Measurements from ENCODE around the gene PLLP.

The PLLP gene

GRCh38 chr16:57303021-57303909 lies 18.8 kb upstream of the PLLP start:
- DNase-seq (ENCODE audit: insufficient read length, low spot score) (no peak), FAIRE-seq (no peak)

GRCh38 chr16:57301126-57301817 lies 16.8 kb upstream of the PLLP start:
- DNase-seq (ENCODE audit: insufficient read length, low spot score), result no peak
- FAIRE-seq, result no peak

DNA sequence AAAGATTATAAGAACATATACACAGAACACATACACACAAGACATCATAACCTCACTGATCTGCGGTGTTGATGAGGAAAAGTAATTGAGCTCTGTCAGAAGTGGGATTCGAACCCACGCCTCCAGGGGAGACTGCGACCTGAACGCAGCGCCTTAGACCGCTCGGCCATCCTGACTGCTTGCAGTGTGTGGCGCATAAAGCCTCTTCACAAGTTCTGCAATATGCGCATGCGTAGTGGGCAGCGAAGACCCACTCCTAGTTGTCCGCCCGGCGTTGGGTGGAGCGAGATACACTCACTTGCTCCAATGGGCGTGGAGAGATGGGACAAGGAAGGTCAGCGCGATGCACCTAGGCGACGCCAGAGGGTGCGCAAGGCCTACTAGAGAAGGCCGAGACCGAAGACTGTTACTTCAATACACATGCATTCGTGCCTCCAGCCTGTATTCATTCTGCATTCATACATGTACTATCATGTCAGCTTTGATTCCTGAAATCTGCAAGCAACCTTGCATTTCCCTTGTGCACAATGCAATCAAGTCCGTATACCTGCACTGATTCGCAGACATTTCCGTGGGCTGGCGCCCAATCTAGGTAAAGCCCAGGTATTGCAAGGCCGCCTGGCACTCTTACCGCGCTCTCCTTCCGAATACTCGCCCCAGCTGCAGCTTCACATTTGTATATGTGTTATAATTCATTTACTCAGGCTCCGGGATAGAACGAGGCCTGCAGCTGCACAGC lies 16.1 kb upstream of the PLLP start:
- FAIRE-seq (peak; percentile 97), DNase-seq (ENCODE audit: insufficient read length, low spot score) (peak; percentile 93)

GRCh38 chr16:57299719-57300386 lies 15.4 kb upstream of the PLLP start:
- no peak for FAIRE-seq
- peak; percentile 79 for DNase-seq (ENCODE audit: insufficient read length, low spot score)

- peak; percentile 55 for DNase-seq (ENCODE audit: insufficient read length, low spot score)
- no peak for FAIRE-seq
Observed at GRCh38 chr16:57299009-57299718, 14.7 kb upstream of the PLLP start.

- DNase-seq (ENCODE audit: insufficient read length, low spot score) (no peak), FAIRE-seq (no peak)
Observed at GRCh38 chr16:57297856-57298255, 13.4 kb upstream of the PLLP start.

DNA sequence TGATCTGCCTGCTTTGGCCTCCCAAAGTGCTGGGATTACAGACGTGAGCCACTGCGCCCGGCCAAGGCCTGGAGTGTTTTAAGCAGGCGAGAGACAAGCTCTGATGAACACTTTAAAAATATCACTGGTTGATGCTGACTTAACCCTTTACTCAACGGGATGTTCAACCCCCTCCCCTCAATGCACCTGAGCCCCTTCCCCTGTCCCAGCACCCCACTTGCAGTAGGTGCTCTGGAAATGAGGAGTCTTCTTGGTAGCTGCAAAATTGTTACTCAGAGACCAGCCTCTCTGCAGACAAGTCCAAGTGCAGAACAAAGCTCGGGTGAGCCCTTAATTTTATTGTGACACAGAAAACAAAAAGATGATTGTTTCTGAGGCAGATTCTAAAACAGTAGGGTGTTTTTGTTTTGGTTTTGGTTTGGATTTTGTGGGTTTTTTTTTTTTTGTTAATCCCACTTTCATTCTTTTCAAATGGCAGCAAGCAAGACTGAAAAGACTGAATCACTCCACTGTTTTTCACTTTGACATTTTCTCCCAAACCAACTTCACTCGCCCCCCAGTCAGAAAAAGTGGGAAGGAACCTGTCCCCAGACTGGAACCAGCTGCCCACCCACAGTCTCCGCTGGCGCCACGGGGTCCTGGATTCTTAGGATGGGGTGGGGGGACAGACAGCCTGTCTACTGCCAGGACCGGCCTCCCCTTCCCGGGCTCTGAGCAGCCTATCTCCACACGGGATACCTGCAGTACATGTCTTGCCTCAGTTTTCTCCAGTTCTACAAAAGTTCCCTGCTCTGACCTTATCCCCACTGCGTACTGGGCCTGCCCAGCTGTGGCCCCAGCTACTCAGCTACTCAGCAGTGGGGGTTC lies 5.2 kb upstream of the PLLP start:
- no peak for DNase-seq (ENCODE audit: insufficient read length, low spot score)

GRCh38 chr16:57285379-57285778 lies 907 bp upstream of the PLLP start:
- no peak for DNase-seq (ENCODE audit: insufficient read length, low spot score)
- no peak for FAIRE-seq

More for the DNA sequence above, 5.2 kb upstream of the PLLP start:
- FAIRE-seq, result no peak

DNA sequence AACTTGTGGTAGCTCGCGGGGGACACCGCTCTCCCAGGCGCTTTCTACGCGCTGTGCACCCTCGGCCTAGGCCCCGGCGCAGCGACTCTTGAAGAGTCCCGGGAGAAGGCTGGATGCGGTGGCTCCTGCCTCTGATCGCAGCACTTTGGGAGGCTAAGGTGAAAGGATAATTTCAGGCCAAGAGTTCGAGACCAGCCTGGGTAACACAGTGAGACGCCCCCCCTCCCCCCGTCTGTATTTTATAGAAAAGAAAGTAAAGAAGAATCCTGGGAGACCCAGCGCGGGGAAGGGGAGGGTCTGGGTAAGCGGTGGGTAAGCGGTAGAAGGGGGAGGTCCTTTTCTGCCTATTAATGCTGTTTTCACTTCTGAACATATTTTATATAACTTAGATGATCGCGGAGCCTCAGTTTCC lies 486 bp upstream of the PLLP start:
- no peak for DNase-seq (ENCODE audit: insufficient read length, low spot score)
- FAIRE-seq, result no peak

DNA sequence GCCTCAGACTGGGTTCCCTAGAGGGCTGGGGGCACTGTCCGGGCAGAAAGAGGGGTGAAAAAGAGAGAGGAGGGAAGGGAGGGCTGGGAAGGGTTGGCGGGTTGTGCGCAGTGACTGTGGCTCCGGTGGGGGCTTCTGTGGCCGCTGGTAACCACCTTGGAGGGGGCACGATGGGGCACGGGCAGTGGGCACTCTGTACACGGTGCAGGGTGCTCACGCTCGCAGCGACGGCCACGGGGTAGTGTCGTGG lies 588 bp downstream of the PLLP start:
- no peak for DNase-seq (ENCODE audit: insufficient read length, low spot score)
- FAIRE-seq, result no peak

GRCh38 chr16:57283214-57283958 lies 1.1 kb downstream of the PLLP start:
- FAIRE-seq (no peak), DNase-seq (ENCODE audit: insufficient read length, low spot score) (no peak)

GRCh38 chr16:57282510-57283213 lies 1.8 kb downstream of the PLLP start:
- FAIRE-seq (no peak), DNase-seq (ENCODE audit: insufficient read length, low spot score) (no peak)

DNA sequence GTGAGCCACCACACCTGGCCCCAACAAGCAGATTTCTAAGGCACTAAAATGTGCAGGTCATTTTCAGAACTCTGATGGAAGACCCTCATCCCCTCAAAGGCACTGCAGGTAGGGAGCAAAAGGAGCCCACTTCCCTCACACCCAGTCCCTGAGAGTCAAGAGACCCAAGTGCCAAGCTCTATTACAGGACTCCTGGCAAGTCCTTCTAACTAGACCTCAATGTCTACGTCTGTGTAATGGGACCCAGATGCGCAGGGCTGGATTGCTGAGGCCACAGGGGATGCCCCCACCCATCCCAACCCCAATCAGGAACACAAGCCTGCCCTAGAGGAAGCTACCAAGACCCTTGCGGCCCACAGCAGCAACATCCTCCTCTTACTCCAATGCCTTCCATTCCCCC lies 2.7 kb downstream of the PLLP start:
- DNase-seq (ENCODE audit: insufficient read length, low spot score) (no peak), FAIRE-seq (no peak)

GRCh38 chr16:57279780-57280638 lies 4.5 kb downstream of the PLLP start:
- no peak for DNase-seq (ENCODE audit: insufficient read length, low spot score)
- FAIRE-seq, result no peak

DNA sequence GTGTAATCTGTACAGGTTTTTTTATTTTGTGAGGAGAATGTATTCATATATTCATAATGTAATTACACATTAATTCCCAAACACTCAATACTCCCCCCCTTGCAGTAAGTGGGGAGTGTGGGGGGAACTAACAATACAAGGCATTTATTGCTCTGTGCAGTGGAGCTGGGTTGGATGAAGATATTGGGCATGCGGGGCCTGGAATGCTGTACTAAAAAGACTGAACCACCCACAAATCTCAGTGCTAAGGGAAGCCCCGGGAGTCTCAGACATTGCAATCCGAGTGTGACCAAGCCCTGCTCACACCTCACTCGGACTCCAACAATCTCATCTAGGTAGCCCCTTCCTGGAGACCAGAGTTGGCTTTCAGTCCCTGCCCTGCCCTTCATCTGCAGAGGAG lies 6.0 kb downstream of the PLLP start:
- DNase-seq (ENCODE audit: insufficient read length, low spot score), result no peak
- no peak for FAIRE-seq

DNA sequence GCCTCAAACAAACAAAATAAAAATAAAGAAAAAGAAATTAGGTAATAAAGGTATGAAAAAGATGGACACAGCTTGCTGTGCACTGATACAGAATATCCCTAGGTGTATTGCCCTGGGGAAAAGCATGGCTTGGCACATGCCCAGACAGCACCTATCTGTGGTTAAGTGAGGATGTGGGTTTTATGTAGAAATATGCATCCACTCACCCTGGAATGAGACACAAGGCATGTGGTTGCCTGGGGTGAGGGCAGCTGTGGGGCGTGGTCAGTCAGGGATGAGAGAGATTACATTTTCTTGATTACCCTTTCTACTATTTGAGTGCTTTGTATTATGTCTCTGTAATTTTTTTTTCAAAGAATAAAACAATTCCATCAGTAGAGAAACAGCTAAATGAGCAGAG lies 6.9 kb downstream of the PLLP start:
- DNase-seq (ENCODE audit: insufficient read length, low spot score) (peak; percentile 86), FAIRE-seq (peak; percentile 69)

DNA sequence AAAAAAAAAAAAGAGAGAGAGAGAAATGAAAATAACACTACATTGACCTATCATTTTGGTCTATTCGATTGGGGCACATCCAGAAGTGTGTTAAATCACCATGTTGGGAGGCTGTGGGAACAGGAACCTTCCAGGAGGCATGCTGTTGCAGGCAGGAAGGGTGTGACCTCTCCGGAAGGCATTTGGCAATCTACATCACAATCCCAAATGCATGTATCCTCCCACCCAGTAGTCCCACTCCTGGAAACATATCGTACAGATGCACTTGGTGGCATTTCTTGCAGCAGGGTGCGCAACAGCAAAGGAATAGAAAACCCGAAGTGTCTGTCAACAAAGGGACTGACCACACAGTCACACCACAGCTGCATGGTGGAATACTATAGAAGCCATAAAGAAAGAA lies 7.9 kb downstream of the PLLP start:
- no peak for DNase-seq (ENCODE audit: insufficient read length, low spot score)
- FAIRE-seq, result no peak

Measured in HTR-8/SVneo (cell line).